Mucosa of gallbladder (tissue), 1 donor: ENCODE measurements around the gene ENTPD2. TPM values are rescaled to one million over a fixed set of nuclear protein-coding genes. Genes with fewer than 3 reads are reported as not detected.

Source experiments
- DNase-seq: peaks from one replicate; pipeline ENCODE4 v3.0.0-alpha.2; 2020; ENCODE audit warnings: low spot score
- total RNA-seq: library from RNA; stranded (reverse); gene quantifications from one replicate; pipeline ENCODE4 v1.2.1, GENCODE V29; 2021
- donor health status: DM: no; HTN: no; CAD: no.

ENTPD2 gene
- total RNA-seq: 41.1 TPM

DNA sequence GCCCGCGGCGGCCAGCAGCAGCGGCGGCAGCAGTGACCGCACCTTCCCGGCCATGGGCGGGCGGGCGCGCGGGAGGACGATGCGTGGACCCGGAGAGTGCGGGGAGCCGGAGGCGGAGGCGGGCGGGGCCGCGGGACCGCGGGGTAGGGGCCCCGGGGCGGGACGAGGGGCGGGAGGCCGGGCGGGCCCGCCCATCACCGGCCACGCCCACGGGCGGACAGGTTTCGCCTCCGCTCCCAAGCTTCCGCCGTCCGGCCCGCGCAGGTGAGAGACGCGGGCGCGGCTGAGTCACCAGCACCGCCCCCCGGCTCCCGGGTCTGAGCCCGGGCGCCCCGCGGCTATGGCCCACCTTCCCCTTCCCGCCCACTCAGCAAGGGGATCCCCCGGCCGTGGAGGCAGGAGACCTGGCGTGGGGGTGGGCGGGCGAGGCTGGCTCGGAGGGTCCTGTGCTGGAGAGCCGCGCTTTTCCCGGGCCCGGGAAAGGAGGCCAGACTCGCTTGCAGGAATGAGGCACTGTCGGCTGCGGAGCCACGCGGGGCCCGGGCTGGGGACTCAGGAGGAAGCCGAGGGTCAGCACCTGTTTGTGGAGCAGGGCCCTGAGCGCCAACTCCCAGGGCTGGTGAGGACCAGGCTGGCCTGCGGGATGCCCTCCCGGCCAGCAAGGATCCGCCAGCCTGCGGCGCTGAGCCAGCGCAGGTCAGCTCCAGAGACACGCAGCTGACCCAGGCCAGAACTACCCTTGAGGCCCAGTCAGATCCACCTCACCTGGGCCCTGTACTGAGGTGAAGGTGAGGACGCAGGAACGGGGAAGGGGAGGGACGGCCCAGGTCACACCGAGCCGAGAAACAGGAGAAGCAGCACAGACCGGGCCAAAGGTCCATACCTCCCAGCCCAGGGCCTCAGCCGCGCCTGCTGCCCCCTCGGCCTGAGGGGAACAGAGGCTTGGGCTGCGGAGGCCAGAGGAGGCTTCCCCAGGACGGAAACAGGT is at the start of gene ENTPD2:
Gene ENTPD2 (minus strand): TSS at position 118 of the 988 bp plus-strand sequence. CDS start 64 bp downstream, at position 54.
- DNase-seq: peak; percentile 60

DNA sequence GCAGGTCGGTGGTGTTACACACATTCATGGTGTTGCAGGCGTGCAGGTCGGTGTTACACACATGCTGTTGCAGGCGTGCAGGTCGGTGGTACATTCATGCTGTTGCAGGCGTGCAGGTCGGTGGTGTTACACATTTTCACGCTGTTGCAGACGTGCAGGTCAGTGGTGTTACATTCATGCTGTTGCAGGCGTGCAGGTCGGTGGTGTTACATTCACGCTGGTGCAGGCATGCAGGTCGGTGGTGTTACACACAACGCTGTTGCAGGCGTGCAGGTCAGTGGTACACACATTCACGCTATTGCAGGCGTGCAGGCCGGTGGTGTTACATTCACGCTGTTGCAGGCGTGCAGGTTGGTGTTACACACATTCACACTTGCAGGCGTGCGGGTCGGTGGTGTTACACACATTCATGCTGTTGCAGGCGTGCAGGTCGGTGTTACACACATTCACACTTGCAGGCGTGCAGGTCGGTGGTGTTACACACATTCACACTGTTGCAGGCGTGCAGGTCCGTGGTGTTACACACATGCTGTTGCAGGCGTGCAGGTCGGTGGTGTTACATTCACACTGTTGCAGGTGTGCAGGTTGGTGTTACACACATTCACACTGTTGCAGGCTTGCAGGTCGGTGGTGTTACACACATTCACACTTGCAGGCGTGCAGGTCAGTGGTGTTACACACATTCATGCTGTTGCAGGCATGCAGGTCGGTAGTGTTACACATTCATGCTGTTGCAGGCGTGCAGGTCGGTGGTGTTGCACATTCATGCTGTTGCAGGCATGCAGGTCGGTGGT is 49.5 kb upstream of the ENTPD2 start:
- no peak for DNase-seq

DNA sequence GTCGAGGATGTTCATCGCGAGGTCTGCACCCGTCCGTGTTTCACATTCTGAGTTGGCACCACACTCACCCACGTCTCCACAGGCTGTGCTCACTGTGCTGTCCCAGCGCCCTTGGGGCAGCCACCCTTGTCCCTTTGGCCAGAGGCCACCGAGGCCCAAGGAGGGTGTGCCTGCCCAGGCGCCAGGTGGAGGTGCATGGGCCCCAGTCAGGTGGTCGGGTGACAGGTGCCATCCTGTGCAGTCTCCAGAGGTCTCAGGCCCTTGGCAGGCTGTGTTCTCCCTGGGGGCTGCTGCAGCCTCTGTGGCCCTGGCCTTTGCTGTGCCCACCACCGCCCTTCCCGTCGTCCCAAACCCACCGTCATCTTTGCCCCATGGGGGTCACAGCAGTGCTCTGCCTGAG is 45.4 kb upstream of the ENTPD2 start:
- no peak for DNase-seq

DNA sequence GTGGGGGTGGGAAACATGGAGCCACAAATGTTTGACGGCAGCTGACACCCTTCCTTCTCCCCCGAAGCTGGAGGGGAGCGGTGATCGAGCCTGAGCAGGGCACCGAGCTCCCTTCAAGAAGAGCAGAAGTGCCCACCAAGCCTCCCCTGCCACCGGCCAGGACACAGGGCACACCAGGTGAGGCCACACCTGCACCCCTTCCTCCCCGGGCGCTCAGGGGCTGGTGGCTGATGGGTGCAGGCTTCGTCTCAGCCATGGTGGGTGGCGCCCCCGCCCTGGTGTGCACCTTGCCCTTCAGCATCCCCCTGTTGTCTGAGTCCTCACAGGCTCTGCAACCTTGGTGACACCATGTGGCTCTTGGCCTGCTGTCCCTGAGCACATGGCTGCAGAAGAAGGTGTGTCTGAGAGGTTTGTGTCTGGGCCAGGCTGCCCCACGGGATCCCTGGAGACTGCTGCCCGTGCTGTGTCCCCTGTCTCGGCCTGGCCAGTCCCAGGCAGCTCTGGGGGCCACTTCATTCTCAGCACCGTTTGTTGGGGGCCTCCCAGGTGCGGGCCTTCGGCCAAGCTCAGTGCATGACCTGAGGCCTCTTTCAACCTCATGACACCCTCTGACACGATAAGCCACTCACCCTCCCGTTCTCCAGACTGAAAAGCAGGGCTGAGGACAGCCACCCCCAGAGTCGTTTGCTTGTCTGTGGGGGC is 44.1 kb upstream of the ENTPD2 start:
- DNase-seq: no peak

DNA sequence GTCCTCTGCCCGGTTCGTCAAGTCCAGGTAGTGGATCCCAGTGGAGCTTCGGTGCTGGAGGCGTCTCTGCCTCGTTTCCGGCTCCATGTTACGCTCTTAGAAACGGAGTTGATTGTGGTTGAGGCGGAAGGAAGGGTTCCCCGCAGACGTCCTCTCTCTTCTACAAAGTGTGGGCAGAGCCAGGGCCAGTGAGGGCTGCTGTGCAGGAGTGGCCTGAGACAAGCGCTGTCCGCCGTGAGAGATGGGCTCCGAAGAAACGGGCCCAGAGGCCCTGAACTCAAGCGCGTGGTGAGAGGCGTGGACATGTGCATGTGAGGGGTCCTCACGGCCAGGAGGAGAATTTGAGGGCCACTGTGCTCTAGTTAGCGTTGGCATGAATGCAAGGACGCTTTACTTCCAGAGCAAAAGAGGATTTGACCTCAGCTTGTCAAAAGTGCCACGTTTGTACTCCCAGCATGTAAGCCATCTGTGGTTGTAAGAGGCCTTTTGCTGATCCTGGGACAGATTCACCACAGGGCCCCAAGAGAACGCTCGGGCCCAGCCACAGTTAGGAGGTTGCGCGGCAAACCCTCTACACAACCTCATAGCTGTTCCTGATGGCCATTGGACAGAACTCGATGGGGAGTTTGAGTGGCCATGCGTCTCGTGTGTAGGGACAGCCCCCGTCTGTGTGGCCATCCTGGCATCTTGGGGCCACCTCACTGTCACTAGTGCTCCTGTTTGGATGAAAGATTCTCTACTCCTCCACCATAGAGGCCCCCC is 43.1 kb upstream of the ENTPD2 start:
- no peak for DNase-seq

DNA sequence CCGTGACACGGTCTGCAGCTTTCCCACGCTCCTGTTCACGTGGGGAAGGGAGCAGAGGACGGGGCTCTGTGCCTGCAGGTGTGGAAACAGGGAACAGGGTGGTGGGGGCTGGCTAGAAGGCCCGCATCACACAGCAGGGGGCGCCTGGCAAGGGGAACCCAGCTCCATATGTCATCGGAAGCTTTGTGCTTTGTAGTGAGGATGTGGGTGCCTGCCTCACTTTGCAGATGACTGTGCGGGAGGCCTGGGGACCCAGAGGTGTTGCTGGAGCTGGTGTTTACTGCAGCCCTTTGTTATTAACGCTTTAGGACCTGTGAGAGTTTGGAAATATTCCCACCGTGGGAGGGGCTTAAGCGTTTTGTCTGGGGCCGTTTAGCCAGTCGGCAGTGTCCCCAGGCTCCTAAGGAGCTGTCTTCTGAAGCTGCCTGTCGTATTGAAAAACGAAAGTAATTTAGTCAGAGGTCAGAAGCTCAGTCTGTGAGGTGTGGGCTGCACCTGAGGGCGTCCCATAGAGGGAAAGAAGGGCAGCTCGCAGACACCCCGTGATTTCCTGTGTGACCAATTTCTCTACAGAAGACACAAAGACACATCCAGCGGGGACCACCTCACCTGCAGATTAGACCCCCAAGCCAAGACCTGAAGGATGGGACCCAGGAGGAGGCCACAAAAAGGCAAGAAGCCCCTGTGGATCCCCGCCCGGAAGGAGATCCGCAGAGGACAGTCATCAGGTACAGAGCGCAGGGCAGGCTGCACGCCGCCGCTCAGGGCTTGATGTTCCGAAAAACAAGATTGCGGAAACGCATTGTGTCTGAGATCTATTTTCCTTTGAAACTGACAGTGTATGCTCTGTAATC is 42.0 kb upstream of the ENTPD2 start:
- no peak for DNase-seq

DNA sequence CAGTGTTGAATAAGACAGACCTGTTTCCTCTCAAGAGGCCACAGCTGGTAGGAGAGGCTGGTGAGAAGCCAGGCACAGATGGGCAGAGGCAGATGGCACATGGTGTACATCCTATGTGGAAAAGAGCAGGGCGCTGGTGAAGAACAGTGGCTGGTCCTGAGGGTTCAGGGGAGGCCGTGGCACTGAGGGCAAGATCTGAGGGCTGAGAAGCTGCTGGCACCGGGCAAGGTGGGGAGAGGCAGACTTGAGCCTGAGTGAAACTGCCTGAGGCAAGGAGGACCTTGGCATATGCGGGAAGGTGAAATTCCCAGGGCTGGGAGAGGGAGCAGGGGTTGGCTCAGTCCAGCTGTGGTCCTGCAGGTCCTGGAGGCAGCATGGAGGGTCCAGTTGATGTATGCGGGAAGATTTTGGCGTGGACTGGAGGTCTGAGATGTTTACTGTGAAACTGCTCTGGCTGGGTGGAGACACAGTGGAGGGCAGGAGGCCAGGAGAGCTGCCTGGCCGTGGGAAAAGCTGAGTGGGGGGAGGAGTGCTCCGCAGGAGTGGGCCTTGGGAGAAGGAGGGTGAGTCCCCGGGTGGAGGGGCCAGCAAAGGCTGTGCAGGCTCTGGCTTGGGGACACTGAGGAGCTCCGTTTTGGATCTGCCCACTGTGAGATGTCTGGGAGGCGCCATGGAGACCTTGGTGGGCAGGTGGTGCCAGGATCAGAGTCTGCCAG is 35.5 kb upstream of the ENTPD2 start:
- no peak for DNase-seq

DNA sequence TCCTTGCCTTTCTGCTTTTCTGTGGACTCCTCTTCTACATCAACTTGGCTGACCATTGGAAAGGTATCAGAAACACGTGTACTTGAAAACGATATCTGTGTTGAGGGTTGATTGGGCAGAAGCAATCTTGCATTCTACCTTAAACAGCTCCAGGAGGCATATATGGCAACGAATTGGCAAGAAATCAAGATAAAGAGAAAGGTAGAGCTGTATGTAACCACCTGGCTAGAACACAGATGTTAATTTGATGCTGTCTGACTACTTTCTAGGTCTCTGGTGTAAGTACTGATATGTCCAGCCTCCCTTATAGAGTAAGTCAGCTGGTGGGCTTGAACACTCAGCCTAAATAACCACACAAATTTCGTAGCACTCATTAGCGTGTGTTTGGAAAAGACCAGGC is 34.3 kb upstream of the ENTPD2 start:
- DNase-seq: no peak

DNA sequence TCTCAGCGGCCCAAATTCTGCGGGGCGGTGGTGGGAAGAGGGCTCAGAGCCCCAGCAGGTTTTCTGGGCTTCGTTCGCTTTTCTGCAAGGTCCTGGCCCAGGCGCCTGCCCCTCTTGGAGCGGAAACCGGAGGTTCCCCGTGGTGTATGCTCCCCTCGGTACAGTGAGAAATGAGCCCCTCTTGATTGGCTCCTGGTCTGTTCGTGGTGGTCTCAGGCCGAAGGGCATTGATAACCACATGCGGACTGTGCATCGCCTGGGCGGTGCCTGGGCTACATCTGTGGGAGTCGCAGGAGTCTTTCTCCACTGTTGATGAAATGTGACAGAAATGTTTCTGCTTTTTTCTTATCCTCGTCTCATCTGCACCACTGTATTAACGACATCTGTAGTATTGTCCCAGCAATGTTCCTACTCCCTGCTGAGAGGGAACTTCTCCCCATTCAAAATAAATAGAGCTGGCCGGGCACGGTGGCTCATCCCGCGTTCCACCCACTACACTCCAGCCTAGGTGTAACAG is 33.6 kb upstream of the ENTPD2 start:
- no peak for DNase-seq

DNA sequence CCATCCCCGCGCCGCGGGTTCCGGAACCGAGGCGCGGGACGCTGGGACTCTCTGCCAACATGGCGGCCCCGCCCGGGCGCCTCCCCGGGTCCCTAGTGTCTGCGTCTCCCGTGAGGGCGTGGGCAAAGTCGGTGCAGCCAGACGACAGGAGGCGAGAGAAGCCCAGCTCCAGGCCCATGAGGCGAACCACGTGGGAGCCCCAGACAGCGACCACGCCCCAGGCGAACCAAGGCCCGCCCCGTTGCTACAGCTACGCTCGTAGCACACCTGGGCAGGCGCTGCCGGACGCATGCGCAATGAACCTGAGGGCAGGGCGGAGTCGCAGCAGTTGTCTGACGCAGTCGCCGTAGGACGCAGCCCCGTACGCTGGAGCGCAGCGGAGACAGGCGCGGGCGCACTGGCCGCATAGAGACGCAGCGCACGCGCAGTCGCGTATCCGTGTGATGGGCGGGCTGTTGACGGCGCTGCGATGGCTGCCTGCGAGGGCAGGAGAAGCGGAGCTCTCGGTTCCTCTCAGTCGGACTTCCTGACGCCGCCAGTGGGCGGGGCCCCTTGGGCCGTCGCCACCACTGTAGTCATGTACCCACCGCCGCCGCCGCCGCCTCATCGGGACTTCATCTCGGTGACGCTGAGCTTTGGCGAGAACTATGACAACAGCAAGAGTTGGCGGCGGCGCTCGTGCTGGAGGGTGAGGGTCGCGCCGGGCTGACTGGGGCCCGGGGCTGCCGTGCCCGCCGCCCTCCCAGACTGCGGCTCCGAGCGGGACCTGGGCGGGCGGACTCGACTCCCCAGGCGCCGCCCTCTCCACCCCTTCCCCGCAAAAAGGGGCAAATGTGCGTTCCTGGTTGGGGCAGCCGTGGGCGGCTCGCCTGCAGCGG is 32.9 kb upstream of the ENTPD2 start, which contains the start of gene MAN1B1:
Gene MAN1B1 (plus strand): TSS at position 455 of the 878 bp plus-strand sequence. CDS start 15 bp downstream, at position 470.
- DNase-seq: peak; percentile 99

DNA sequence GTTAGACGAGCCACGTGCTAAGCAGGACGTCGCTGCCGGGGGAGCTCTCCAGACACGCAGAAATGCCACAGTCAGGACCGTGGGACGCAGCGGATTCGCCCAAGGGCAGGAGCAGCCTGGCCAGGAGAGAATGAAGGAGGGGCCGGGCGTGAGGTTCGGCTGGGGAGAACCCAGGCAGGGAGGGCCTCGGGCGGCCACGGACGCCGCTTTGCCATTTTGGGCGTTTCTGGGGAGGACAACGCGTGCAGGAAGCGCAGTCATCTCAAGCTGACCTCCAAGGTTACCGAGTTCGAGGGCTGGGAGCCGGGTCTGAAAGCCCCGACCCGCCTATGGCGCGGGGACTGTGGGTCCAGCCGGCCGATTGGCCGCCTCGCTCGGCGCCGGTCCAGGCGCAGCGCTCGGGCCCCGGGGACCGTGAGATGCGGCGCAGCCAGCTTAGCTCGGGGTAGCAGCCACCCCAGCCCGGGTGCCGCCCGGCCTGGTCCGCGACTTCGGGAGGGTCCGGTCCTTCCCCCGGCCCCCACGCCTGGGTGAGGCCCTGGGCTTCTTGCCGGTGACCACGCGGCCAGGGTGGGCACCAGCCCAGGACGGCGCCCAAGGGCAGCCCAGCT is 32.2 kb upstream of the ENTPD2 start:
- no peak for DNase-seq

DNA sequence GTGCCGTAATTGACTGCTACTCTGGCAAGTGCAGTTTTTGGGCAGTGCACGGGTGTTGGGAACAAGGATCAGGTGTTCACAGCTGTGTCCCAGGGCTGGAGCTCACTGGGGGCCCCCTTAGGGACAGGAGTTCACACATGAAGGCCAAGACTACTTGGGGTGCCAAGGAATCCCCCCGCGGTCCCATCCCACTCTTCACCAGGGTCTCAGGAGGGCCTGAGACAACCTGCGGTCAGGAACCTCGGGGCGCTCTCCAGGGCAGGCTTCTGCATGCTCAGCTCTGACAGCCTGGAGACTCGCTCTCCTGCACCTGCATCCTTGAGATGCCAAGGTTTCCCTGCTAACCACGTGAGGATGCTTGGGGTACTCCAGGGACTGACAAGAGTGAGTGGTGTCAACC is 30.7 kb upstream of the ENTPD2 start:
- no peak for DNase-seq

DNA sequence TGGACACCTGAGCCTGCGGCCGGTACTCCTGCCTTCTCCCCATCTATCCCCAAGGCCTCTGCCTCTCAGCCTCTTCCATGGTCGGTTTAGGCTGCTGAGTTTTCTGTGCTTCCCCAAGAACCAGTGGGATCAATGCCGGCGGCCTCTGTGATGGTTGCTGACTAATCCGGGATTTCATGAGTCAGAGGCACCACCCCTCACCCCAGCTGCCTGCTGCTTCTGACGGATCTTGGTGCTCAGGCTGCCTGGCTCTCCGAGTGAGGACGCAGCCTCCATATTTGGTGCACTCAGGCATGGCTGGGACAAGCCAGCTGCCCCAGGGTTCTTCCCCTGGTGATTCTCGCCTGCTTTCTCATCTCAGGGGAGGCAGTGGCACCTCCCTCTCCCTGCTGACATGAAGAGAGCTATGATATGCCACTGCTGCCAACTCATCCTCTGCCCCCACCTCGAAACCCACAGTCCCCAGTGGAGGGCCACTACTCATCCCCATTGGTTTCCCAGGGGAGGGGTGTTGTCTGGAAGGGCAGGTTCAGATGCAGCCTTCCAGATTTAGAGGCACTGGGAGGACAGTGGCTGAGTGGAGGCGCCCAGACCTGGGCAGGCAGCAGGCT is 29.6 kb upstream of the ENTPD2 start:
- DNase-seq: peak; percentile 65

DNA sequence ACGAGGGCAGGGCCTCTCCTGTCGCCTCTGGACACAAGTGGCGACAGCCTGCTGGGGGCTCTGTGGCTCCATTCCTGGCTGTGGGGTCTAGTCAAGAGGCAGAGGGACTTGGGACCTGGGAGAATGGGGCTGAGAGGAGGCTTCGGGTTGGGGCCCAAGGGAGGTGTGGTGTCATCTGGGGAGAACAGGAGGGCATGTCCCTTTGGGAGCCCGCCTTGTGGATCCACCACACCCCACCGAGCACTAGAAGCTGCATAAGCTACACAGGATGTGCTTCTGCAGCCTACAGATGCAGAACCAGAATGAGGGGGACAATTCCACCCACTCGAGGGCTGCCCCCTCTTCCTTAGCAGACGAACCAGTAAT is 29.0 kb upstream of the ENTPD2 start:
- no peak for DNase-seq

DNA sequence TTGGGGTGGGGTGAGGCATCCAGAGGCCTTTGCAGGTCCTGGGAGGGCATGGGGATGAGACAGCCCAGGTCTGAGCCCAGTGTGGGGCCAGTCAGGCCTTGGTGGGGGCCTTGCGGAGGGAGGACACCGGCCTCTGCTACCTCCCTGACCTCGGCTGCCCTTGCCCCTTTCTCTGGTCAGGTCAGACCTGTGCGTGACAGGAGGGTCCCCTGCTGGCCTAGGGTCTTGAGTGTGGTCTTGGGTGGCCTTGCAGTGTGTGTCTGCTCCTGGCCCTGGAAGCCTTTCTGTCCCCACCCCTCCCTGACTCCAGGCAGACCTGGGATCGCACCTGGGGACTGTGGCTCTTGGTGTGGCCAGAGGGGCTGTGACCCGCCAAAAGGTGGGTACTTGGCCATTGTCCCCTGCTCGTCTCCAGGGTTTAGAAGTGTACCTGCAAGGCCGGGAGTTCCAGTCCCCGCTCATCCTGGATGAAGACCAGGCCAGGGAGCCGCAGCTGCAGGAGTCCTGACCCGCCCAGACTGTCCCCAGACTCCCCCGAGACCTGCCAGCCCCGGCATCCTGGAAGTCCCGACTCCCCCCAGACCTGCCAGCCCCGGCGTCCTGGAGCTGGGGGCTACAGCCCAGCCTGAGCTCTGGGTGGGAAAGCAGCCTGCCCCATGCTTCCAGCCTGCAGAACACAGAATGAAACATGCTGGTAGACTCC is 28.5 kb upstream of the ENTPD2 start:
- no peak for DNase-seq

DNA sequence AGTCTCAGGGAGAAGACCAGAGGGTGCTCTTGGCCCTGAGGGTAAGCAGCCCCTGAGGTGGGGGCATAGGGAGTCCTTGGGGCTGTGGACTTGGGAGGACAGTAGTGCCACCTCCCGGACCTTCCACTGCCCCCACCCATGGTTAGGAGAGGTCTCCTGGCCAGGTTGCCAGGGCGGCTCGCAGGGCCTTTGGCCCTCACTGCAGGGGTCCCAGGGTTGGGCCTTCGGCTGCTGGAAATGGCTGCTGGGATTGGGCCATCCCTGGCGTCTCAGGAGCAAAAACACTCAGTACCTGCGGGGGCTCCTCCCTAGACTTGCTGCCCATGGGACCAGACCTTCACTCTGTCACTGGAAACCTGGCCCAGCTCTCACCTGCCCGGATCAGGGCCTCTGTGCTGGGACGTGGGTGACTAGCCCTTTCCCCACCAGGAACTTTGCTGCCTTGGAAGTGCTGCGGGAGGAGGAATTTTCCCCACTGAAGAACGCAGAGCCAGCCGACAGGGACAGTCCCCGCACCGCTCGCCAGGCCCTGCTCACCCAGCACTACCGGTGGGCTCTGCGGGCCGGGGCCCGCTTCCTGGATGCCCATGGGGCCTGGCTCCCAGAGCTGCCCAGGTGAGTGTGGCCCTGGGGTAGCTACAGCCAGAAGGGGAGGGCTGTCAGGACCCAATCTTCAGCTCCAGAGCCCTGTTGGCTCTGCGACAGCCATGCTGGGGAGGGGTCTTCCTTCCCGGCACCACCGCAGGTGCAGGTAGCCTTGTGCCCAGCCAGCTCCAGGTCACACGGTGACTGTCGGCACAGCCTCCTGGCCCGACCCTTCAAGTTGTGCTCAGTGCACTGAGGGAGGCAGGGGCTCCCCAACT is 26.6 kb upstream of the ENTPD2 start:
- no peak for DNase-seq
